Fibroblast of pulmonary artery (primary cell): ENCODE data around the gene TIAM2.
"Not testable (repeated sequence)": the region's sequence is repeated elsewhere in the genome, so short reads cannot be mapped to it uniquely, and the experiment has no call there.

Source experiments
- DNase-seq: peaks from one replicate; pipeline ENCODE4 v3.0.0-alpha.2; 2010; ENCODE audit warnings: low read depth
- H3K4me3 ChIP-seq: replicated peaks from 2 replicates; pipeline ENCODE4 v1.5.1; 2011; ENCODE audit warnings: low read depth, mild to moderate bottlenecking, control low read depth, low read length, moderate library complexity
- CTCF ChIP-seq: IDR thresholded peaks from 2 replicates; pipeline ENCODE4 v1.5.1; 2011; ENCODE audit warnings: mild to moderate bottlenecking, control low read depth, low read length, inconsistent platforms; ENCODE audit errors: missing control alignments

The TIAM2 gene

GRCh38 chr6:154958469-154958868, 36.6 kb upstream of the TIAM2 start:
- DNase-seq = no peak
- TF ChIP-seq CTCF = no peak
- H3K4me3 ChIP-seq = no peak overlapping the region

GRCh38 chr6:154960299-154960843, 34.7 kb upstream of the TIAM2 start:
- no peak overlapping the region for H3K4me3 ChIP-seq
- TF ChIP-seq CTCF = no peak
- DNase-seq = no peak

GRCh38 chr6:154960854-154961530, 34.1 kb upstream of the TIAM2 start:
- TF ChIP-seq CTCF = no peak
- H3K4me3 ChIP-seq = no peak overlapping the region
- no peak for DNase-seq

GRCh38 chr6:154962753-154963152, 32.4 kb upstream of the TIAM2 start:
- DNase-seq = peak; percentile 72
- H3K4me3 ChIP-seq = no peak overlapping the region
- no peak for TF ChIP-seq CTCF

GRCh38 chr6:154966065-154966770, 28.9 kb upstream of the TIAM2 start:
- not testable (repeated sequence) for DNase-seq, H3K4me3 ChIP-seq

GRCh38 chr6:154969796-154970195, 25.3 kb upstream of the TIAM2 start:
- no peak overlapping the region for H3K4me3 ChIP-seq
- TF ChIP-seq CTCF = no peak
- peak; percentile 46 for DNase-seq

GRCh38 chr6:154974485-154975149, 20.5 kb upstream of the TIAM2 start:
- peak; percentile 20 for TF ChIP-seq CTCF
- DNase-seq = no peak
- no peak overlapping the region for H3K4me3 ChIP-seq
